Chondrocyte (in vitro differentiated cells): Measurements from ENCODE around the gene BCAR3. TPM values are rescaled to one million over a fixed set of nuclear protein-coding genes. Genes with fewer than 3 reads are reported as not detected.

Experiments
- DNase-seq: peaks from one replicate; pipeline ENCODE4 v3.0.0; 2021; ENCODE audit warnings: mixed read lengths, low spot score
- H3K27ac Mint-ChIP-seq: one replicate; pipeline ENCODE4 v1.8.0; 2021; ENCODE audit warnings: mild to moderate bottlenecking, moderate library complexity, mixed read lengths; ENCODE audit not compliant: unreplicated experiment
- H3K27me3 Mint-ChIP-seq: 2 replicates; pipeline ENCODE4 v1.8.0; 2021; ENCODE audit warnings: low read depth, mixed read lengths
- H3K36me3 Mint-ChIP-seq: 2 replicates; pipeline ENCODE4 v1.8.0; 2021; ENCODE audit warnings: low read depth, mixed read lengths
- H3K4me1 Mint-ChIP-seq: 2 replicates; pipeline ENCODE4 v1.8.0; 2021; ENCODE audit warnings: low read depth, mild to moderate bottlenecking, mixed read lengths
- H3K4me3 Mint-ChIP-seq: one replicate; pipeline ENCODE4 v1.8.0; 2021; ENCODE audit warnings: mild to moderate bottlenecking, moderate library complexity, mixed read lengths; ENCODE audit not compliant: unreplicated experiment
- H3K9me3 Mint-ChIP-seq: 2 replicates; pipeline ENCODE4 v1.8.0; 2021; ENCODE audit warnings: low read depth, mixed read lengths
- total RNA-seq: library from RNA; stranded (reverse); gene quantifications from 3 replicates; pipeline ENCODE4 v1.2.1, GENCODE V29; 2021
- TF ChIP-seq, protein P1 (sequence below): fragments of 200-600 bp; sonication (generic); IDR thresholded peaks from 2 replicates; pipeline ENCODE4 v1.5.0; 2021; ENCODE audit warnings: antibody characterized with exemption, mild to moderate bottlenecking, moderate library complexity

BCAR3 gene
- total RNA-seq, 1 donor from 2014 or later: 18.5 TPM

DNA sequence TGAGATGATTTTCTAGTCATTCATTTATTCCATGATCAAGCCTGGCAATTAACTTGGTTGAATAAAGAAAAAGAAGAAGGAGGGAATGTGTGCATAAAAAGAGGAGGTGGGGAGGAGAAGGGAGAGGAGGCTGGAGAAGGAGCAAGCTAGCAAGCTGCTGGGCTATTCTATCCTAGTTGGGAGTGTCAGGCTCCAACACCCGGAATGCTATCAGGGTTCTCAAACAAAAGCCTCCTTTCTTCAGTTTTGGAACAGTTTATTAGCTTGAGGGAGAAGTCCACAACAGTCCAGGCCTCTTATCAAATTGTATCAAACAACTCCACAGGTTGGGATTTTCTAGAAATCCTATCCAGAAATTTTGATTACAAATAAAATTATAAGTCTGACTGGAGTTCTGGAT is 80.0 kb downstream of the BCAR3 start:
- no peak overlapping the region for H3K27ac Mint-ChIP-seq
- H3K27me3 Mint-ChIP-seq: no peaks in the 10 kb centered on the region
- TF ChIP-seq, protein P1, sequence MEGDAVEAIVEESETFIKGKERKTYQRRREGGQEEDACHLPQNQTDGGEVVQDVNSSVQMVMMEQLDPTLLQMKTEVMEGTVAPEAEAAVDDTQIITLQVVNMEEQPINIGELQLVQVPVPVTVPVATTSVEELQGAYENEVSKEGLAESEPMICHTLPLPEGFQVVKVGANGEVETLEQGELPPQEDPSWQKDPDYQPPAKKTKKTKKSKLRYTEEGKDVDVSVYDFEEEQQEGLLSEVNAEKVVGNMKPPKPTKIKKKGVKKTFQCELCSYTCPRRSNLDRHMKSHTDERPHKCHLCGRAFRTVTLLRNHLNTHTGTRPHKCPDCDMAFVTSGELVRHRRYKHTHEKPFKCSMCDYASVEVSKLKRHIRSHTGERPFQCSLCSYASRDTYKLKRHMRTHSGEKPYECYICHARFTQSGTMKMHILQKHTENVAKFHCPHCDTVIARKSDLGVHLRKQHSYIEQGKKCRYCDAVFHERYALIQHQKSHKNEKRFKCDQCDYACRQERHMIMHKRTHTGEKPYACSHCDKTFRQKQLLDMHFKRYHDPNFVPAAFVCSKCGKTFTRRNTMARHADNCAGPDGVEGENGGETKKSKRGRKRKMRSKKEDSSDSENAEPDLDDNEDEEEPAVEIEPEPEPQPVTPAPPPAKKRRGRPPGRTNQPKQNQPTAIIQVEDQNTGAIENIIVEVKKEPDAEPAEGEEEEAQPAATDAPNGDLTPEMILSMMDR: no peak
- H3K4me1 Mint-ChIP-seq: peaks cover 51% of the 10 kb centered on the region
- no peaks in the 10 kb centered on the region for H3K36me3 Mint-ChIP-seq
- DNase-seq: no peak
- no peak overlapping the region for H3K4me3 Mint-ChIP-seq
- no peaks in the 10 kb centered on the region for H3K9me3 Mint-ChIP-seq

DNA sequence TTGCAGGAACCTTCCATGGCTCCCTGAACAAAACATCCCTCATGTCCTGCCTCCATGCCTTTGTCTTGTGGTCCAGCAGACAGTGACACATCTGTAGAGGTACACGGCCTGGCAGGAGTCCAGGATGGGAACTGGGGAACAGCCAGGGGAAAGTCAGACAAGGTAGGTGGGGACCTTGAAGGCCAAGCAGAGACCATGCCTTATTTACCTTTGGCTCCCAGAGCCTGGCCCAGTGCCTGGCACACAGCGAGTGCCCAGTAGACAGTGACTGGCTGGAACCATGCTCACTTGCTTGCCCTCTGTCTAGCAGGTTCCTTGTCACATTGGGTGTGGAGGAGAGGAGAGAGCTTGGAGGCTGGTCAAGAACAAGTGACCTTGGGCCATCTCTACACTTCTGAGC is 81.0 kb downstream of the BCAR3 start:
- H3K27me3 Mint-ChIP-seq: no peaks in the 10 kb centered on the region
- H3K9me3 Mint-ChIP-seq: no peaks in the 10 kb centered on the region
- TF ChIP-seq, protein P1: no peak
- DNase-seq: no peak
- no peak overlapping the region for H3K27ac Mint-ChIP-seq
- no peak overlapping the region for H3K4me3 Mint-ChIP-seq
- peaks cover 51% of the 10 kb centered on the region for H3K4me1 Mint-ChIP-seq
- H3K36me3 Mint-ChIP-seq: no peaks in the 10 kb centered on the region

DNA sequence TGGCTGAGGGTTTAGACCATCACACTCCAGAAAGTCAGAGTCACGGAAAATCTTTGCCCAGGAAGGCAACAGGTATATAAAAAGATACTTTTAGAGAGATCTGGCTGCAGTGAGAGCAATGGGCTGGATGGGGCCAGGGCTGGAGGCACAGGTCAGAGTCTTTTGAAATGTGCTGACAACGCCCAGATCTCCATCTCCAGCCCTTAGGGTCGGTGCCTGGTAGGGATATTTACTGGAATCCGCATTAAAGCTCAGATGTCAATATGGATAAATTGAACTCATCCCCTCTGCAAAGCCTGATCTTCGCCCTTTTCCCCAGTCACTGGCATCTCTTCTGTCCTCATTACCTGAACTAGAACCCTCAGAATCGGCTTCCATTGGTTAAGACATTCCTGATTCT is 82.2 kb downstream of the BCAR3 start:
- TF ChIP-seq, protein P1: no peak
- Mint-ChIP-seq H3K4me3 (no peak overlapping the region), H3K27me3 (no peaks in the 10 kb centered on the region), H3K9me3 (no peaks in the 10 kb centered on the region), H3K27ac (no peak overlapping the region), H3K36me3 (no peaks in the 10 kb centered on the region), H3K4me1 (peaks cover 51% of the 10 kb centered on the region)
- DNase-seq: no peak

DNA sequence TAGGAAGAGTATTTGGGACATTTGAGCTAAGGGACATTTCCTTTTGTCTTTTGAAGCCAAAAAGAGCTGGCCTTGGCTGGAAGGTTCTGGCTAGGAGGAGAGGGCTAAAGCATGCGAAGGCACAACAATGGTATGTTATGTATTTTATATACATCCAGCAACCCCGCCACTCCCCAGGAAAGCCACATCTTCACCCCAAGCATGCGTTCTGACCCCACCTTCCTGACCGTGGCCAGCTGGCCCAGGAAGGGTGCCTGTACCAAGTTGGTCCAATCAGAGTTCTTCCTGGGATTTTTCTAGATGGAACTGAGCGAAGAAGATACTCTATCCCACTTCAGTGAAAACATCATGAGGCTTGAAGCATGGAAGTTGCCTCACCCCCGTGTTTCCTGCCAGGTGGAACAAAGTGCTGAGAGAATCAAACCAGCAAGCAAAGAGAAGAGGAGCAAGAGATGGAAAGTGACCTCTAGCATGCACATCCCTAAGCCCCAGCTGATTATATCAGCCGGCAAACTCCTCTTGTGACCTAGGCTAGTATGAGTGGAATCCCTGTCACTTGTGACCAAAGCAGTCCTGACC is 82.7 kb downstream of the BCAR3 start:
- H3K27ac Mint-ChIP-seq: no peak overlapping the region
- no peaks in the 10 kb centered on the region for H3K36me3 Mint-ChIP-seq
- DNase-seq: no peak
- H3K9me3 Mint-ChIP-seq: no peaks in the 10 kb centered on the region
- no peak overlapping the region for H3K4me3 Mint-ChIP-seq
- TF ChIP-seq, protein P1: no peak
- H3K27me3 Mint-ChIP-seq: no peaks in the 10 kb centered on the region
- H3K4me1 Mint-ChIP-seq: peaks cover 52% of the 10 kb centered on the region

DNA sequence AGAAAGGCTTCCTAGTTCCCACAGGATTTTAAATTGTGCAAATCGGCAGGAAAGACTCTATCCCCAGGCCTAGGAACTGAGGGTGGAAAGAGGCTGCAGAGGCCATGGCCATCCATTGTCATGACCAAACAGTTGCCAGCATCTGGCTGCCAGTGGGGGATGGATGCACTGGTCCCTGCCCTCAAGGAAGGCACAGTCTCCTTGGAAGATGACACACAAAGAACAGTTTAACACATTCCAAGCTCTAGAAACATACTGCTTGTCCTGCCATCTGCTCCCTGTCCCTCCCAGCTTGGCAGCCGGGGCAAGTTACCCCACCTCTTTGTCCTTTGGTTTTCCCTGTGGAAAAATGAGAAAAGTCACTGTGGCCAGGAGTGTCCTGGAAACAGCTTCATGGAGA is 83.2 kb downstream of the BCAR3 start:
- H3K36me3 Mint-ChIP-seq: no peaks in the 10 kb centered on the region
- H3K27me3 Mint-ChIP-seq: no peaks in the 10 kb centered on the region
- H3K9me3 Mint-ChIP-seq: no peaks in the 10 kb centered on the region
- no peak overlapping the region for H3K4me3 Mint-ChIP-seq
- peak overlapping the region; percentile 28 for H3K27ac Mint-ChIP-seq
- TF ChIP-seq, protein P1: no peak
- no peak for DNase-seq
- peaks cover 54% of the 10 kb centered on the region for H3K4me1 Mint-ChIP-seq
